ENCODE measurements around the gene WDFY2.

DNA sequence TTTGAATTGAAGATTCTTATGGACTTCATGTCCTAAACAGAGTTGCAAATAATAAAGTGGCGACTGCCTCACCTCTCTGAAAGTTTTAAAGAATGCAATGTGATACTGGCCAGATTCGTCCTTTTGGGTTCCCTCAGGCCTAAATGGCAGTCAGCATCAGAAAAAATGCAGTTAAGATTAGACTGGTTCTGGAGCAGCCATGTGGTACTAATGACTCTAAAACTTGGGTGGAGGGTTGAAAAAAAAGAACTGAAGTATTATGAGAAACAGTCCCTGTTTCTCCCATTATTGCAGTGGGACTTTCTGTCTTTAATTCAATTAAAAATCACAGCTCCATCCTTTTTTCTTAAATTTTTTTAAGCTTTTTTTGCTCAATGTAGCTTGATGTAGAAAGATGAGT, 37.3 kb downstream of the WDFY2 start:
- TF ChIP-seq, protein P1, sequence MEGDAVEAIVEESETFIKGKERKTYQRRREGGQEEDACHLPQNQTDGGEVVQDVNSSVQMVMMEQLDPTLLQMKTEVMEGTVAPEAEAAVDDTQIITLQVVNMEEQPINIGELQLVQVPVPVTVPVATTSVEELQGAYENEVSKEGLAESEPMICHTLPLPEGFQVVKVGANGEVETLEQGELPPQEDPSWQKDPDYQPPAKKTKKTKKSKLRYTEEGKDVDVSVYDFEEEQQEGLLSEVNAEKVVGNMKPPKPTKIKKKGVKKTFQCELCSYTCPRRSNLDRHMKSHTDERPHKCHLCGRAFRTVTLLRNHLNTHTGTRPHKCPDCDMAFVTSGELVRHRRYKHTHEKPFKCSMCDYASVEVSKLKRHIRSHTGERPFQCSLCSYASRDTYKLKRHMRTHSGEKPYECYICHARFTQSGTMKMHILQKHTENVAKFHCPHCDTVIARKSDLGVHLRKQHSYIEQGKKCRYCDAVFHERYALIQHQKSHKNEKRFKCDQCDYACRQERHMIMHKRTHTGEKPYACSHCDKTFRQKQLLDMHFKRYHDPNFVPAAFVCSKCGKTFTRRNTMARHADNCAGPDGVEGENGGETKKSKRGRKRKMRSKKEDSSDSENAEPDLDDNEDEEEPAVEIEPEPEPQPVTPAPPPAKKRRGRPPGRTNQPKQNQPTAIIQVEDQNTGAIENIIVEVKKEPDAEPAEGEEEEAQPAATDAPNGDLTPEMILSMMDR (IDR thresholded peaks at IDR 0.05; ENCODE audit: low read depth, low read length, missing input control), result no peak
- TF ChIP-seq YY1 (IDR thresholded peaks at IDR 0.05) (no peak), RXRA (IDR thresholded peaks at IDR 0.05) (no peak), TAF1 (conservative IDR thresholded peaks at IDR 0.05) (no peak), GABPA (IDR thresholded peaks at IDR 0.05 in 1 of 2, conservative IDR thresholded peaks at IDR 0.05 in 1 of 2) (no peak), RAD21 (IDR thresholded peaks at IDR 0.05) (no peak), FOXA2 (IDR thresholded peaks at IDR 0.05) (no peak), HNF4G (IDR thresholded peaks at IDR 0.05) (no peak)
- TF ChIP-seq, protein P2, sequence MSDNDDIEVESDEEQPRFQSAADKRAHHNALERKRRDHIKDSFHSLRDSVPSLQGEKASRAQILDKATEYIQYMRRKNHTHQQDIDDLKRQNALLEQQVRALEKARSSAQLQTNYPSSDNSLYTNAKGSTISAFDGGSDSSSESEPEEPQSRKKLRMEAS (IDR thresholded peaks at IDR 0.05), result no peak
- TF ChIP-seq, protein P3, sequence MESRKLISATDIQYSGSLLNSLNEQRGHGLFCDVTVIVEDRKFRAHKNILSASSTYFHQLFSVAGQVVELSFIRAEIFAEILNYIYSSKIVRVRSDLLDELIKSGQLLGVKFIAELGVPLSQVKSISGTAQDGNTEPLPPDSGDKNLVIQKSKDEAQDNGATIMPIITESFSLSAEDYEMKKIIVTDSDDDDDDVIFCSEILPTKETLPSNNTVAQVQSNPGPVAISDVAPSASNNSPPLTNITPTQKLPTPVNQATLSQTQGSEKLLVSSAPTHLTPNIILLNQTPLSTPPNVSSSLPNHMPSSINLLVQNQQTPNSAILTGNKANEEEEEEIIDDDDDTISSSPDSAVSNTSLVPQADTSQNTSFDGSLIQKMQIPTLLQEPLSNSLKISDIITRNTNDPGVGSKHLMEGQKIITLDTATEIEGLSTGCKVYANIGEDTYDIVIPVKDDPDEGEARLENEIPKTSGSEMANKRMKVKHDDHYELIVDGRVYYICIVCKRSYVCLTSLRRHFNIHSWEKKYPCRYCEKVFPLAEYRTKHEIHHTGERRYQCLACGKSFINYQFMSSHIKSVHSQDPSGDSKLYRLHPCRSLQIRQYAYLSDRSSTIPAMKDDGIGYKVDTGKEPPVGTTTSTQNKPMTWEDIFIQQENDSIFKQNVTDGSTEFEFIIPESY (IDR thresholded peaks at IDR 0.05), result no peak
- TF ChIP-seq, protein P4, sequence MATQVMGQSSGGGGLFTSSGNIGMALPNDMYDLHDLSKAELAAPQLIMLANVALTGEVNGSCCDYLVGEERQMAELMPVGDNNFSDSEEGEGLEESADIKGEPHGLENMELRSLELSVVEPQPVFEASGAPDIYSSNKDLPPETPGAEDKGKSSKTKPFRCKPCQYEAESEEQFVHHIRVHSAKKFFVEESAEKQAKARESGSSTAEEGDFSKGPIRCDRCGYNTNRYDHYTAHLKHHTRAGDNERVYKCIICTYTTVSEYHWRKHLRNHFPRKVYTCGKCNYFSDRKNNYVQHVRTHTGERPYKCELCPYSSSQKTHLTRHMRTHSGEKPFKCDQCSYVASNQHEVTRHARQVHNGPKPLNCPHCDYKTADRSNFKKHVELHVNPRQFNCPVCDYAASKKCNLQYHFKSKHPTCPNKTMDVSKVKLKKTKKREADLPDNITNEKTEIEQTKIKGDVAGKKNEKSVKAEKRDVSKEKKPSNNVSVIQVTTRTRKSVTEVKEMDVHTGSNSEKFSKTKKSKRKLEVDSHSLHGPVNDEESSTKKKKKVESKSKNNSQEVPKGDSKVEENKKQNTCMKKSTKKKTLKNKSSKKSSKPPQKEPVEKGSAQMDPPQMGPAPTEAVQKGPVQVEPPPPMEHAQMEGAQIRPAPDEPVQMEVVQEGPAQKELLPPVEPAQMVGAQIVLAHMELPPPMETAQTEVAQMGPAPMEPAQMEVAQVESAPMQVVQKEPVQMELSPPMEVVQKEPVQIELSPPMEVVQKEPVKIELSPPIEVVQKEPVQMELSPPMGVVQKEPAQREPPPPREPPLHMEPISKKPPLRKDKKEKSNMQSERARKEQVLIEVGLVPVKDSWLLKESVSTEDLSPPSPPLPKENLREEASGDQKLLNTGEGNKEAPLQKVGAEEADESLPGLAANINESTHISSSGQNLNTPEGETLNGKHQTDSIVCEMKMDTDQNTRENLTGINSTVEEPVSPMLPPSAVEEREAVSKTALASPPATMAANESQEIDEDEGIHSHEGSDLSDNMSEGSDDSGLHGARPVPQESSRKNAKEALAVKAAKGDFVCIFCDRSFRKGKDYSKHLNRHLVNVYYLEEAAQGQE (IDR thresholded peaks at IDR 0.05), result no peak
- TF ChIP-seq, protein P5, sequence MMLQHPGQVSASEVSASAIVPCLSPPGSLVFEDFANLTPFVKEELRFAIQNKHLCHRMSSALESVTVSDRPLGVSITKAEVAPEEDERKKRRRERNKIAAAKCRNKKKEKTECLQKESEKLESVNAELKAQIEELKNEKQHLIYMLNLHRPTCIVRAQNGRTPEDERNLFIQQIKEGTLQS (IDR thresholded peaks at IDR 0.05), result no peak
